HL-60 (cell line): ENCODE data around the gene SHE.

Experiments
- POLR2AphosphoS5 ChIP-seq: IDR thresholded peaks from 2 replicates; pipeline ENCODE4 v1.6.1; 2012; ENCODE audit warnings: low read depth
- TF ChIP-seq, protein P1 (sequence below): IDR thresholded peaks from one replicate; pipeline ENCODE4 v1.5.1; 2011; ENCODE audit warnings: low read length, control low read depth, inconsistent platforms; ENCODE audit not compliant: insufficient read depth

DNA sequence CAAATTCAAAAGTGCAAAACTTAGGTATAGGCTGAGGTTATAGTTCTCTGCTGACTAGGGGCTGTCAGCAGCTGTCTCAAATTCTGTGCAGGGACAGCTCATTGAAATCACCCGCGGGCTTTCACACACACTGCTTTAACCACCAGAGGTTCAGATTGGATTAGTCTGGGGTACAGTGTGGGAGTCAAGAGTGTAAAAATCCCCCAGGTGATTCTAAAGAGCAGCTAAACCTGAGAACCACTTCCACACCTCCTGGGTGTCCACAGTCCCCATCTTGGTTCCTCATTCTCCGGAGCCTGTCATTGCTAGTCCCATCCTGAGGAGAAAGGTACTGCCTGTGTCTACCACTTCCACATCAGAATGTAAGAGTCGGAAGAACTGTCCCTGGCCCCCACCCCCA lies 10.1 kb downstream of the SHE start:
- TF ChIP-seq POLR2AphosphoS5 = no peak
- TF ChIP-seq, protein P1, sequence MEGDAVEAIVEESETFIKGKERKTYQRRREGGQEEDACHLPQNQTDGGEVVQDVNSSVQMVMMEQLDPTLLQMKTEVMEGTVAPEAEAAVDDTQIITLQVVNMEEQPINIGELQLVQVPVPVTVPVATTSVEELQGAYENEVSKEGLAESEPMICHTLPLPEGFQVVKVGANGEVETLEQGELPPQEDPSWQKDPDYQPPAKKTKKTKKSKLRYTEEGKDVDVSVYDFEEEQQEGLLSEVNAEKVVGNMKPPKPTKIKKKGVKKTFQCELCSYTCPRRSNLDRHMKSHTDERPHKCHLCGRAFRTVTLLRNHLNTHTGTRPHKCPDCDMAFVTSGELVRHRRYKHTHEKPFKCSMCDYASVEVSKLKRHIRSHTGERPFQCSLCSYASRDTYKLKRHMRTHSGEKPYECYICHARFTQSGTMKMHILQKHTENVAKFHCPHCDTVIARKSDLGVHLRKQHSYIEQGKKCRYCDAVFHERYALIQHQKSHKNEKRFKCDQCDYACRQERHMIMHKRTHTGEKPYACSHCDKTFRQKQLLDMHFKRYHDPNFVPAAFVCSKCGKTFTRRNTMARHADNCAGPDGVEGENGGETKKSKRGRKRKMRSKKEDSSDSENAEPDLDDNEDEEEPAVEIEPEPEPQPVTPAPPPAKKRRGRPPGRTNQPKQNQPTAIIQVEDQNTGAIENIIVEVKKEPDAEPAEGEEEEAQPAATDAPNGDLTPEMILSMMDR = no peak
